ENCODE data around the gene TENM4.

Gene TENM4

DNA sequence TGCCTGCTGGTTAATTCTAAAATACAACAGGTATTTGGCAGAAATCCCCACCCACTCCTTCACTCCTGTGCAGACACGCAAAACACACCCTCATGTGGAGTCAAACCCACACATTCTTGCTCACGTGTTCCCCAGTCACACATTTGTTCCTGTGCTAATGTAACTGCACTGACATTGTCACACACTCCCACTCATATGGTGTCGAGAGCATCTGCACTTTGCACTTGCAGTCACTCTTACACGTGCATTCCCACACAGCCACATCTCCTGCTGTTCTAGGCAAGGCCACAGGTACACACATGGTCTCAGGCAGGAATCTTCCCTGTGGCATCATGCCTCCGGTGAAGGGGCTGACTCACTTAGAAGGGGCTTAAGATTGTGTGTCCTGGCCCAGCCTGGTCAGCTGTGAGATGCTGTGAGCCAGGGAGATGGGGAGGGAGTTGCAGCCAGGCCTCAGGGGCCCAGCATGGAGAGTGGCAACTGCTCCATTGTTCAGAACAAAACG is 395.0 kb downstream of the TENM4 start:
- no peak overlapping the region for H3K4me3 ChIP-seq (ENCODE audit: control insufficient read depth, low read depth, low read length)
- no peak for TF ChIP-seq CTCF (IDR thresholded peaks at IDR 0.05; ENCODE audit: control insufficient read depth, insufficient read depth, low read depth, low read length, missing control alignments)
- DNase-seq (ENCODE audit: low read depth) = no peak

GRCh38 chr11:79045018-79045799 is 395.6 kb downstream of the TENM4 start:
- no peak for TF ChIP-seq CTCF (IDR thresholded peaks at IDR 0.05; ENCODE audit: control insufficient read depth, insufficient read depth, low read depth, low read length, missing control alignments)
- no peak for DNase-seq (ENCODE audit: low read depth)
- H3K4me3 ChIP-seq (ENCODE audit: control insufficient read depth, low read depth, low read length) = no peak overlapping the region

DNA sequence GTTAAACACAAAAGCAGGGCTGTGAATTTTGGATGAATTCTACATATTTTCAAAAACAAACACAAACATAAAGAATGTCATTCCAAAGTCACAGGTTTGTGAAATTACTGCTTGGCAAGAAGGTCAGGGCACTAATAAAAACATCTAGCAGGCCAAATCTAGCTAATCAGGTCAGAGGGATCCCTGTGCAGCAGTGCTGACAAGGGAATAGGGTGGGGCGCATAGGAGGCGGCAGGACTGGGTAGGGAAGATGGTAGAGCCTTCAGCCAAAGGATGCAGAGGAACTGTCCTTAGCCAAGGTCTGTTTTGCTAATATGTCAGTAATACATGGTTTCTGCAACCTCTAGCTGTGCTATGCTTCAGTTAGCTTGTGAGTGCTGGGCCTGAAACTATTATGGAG is 396.6 kb downstream of the TENM4 start:
- no peak overlapping the region for H3K4me3 ChIP-seq (ENCODE audit: control insufficient read depth, low read depth, low read length)
- no peak for TF ChIP-seq CTCF (IDR thresholded peaks at IDR 0.05; ENCODE audit: control insufficient read depth, insufficient read depth, low read depth, low read length, missing control alignments)
- DNase-seq (ENCODE audit: low read depth) = no peak

- no peak overlapping the region for H3K4me3 ChIP-seq (ENCODE audit: control insufficient read depth, low read depth, low read length)
- no peak for TF ChIP-seq CTCF (IDR thresholded peaks at IDR 0.05; ENCODE audit: control insufficient read depth, insufficient read depth, low read depth, low read length, missing control alignments)
- no peak for DNase-seq (ENCODE audit: low read depth)
These were observed 397.1 kb downstream of the TENM4 start for GRCh38 chr11:79043726-79044125.

- no peak for DNase-seq (ENCODE audit: low read depth)
- TF ChIP-seq CTCF (IDR thresholded peaks at IDR 0.05; ENCODE audit: control insufficient read depth, insufficient read depth, low read depth, low read length, missing control alignments) = no peak
- no peak overlapping the region for H3K4me3 ChIP-seq (ENCODE audit: control insufficient read depth, low read depth, low read length)
These were observed 398.0 kb downstream of the TENM4 start for GRCh38 chr11:79042824-79043223.

GRCh38 chr11:79040348-79040747 is 400.5 kb downstream of the TENM4 start:
- no peak for TF ChIP-seq CTCF (IDR thresholded peaks at IDR 0.05; ENCODE audit: control insufficient read depth, insufficient read depth, low read depth, low read length, missing control alignments)
- H3K4me3 ChIP-seq (ENCODE audit: control insufficient read depth, low read depth, low read length) = no peak overlapping the region
- no peak for DNase-seq (ENCODE audit: low read depth)
